GM23248 (cell line): ENCODE results near the gene ZNF74.

Experiments used
- EZH2 ChIP-seq: fragments of 200-600 bp; sonication (generic); IDR thresholded peaks from 2 replicates; pipeline ENCODE4 v1.6.1; 2018; ENCODE audit warnings: antibody characterized with exemption, mild to moderate bottlenecking; ENCODE audit not compliant: insufficient read depth, poor library complexity, severe bottlenecking
- EZH2phosphoT487 ChIP-seq: fragments of 200-600 bp; sonication (generic); IDR thresholded peaks from 2 replicates; pipeline ENCODE4 v1.6.1; 2018; ENCODE audit warnings: antibody characterized with exemption, moderate library complexity, mild to moderate bottlenecking, low read depth; ENCODE audit not compliant: insufficient read depth

GRCh38 chr22:20389288-20389687 is 4.7 kb upstream of the ZNF74 start:
- TF ChIP-seq EZH2 (no peak), EZH2phosphoT487 (no peak)
